GM21528 (cell line): ENCODE measurements around the gene PCSK5.

Experiments
- ATAC-seq: cut with Tn5 transposase; IDR thresholded peaks from one replicate; pipeline ENCODE4 v1.9.1; 2021; ENCODE audit warnings: mild to moderate bottlenecking, moderate library complexity; ENCODE audit not compliant: unreplicated experiment, low FRiP score

PCSK5 gene

GRCh38 chr9:76371901-76372300 is 481.4 kb downstream of the PCSK5 start:
- no peak for ATAC-seq

- no peak for ATAC-seq
These were observed 481.9 kb downstream of the PCSK5 start for GRCh38 chr9:76372336-76372735.

DNA sequence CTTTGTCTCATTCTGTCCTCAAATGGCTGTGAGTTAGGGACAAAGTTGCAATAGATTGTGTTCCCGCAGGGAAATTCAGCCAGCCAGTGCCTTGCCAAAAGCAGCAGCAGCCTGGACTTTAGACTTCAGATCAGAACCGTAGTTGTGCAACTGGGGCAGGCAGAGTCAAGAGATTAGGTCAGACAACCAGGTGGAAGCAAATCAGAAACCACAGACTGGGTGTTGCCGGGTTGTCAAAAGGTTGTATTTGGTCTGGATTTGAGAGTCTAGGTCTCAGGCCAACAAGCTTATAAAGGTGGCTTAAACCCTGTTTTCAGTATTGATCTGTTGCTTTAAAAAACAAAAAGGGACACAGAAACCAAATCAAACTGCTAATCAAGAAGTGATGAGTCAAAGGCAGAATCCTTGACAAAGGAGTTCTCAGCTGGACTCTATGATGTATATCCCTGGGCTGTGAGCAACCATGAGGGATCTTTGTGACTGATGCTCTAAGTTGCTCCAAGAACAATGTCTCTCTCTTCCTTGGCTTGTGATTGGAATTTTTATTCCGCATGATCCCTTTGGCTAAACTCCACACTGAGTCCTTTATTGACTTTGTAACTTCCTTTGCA is 482.8 kb downstream of the PCSK5 start:
- ATAC-seq, result no peak

- no peak for ATAC-seq
These were observed 483.5 kb downstream of the PCSK5 start for GRCh38 chr9:76373784-76374474.

DNA sequence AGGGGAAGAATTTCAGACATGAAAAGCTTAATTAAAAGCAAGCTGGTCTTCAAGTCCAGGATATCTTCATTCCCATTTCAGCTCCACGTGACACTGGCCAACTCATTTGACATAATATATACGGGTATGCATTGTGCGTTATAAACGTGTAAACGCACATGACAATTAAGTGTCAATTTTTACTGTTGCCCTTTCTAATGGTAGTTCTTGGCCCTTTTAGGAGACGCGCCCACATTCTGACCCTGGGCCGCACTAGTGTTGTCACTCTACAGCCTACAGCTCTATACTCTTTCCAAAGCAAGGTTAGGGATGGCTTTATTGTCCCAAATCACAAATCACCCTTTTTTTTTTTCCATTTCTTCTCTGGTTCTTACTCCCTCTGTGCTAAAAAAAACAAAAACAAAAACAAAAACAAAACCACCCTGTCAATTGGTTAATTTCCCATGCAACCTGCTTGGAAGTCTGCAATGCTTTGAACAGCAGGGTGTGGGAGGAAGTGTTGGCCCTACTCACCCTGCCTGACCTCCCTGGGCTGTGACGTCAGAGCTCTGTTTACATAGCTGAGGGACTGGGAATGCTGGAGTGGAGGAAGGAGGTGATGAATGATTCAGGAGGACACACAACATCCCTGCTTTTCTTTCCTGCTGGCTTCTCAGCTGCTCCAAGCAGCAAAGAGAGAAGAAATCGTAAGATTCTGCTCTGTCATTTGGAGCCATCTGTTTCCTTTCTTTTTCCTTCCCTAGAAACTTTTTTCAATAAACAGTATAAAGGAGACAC is 484.5 kb downstream of the PCSK5 start:
- no peak for ATAC-seq

DNA sequence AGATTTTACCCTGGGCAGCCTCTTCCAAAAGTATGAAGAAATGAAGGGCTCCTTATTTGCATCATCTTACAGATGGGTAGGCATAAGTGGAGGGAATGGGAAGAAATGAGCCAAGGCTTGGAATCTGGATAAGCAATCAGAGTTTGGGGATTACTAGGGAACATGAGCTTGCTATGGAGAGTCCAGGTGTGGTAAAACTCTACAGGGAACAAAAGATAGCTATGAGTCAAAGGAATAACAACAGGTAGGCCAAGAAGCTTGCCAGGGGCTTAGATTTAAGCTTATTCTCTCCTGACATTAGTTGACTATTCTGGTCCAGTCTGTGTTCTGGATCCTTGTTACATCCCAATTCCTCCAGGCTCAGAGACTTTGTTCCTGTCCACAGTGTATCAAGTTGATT is 487.3 kb downstream of the PCSK5 start:
- no peak for ATAC-seq

DNA sequence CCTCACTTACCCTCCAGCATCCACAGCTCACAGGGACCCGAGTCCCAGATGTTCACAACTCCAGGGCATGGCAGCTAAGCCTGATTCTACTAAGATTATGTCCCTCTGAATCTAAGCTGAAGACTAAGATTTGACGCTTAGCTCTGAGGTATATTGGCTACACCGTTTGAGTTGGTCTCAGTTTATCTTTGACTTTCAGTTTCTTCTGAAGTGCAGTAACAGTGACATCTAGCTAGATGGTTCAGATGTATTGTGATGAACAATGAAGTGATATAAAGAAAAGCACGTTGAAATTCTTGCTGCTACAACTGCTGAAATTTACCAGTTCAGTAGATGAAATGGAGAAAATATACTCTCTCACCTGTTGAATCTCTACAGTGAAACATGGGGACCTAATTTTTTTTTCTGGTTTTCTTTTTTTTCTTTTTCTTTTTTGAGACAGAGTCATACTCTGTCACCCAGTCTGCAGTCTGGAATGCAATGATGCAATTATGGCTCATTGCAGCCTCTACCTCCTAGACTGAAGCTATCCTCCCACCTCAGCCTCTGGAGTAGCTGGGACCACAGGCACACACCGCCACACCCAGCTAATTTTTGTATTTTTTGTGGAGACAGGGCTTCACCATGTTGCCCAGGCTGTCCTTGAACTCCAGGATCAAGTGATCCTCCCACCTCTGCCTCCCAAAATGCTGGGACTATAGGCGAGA is 488.0 kb downstream of the PCSK5 start:
- no peak for ATAC-seq

GRCh38 chr9:76379494-76379893 is 489.0 kb downstream of the PCSK5 start:
- ATAC-seq, result no peak

- no peak for ATAC-seq
These were observed 500.2 kb downstream of the PCSK5 start for GRCh38 chr9:76390656-76391055.

GRCh38 chr9:76394195-76394959 is 503.9 kb downstream of the PCSK5 start, which contains the start of gene RFK:
TSS of gene RFK (minus strand) at chr9:76394426. CDS start at chr9:76394171, 255 bp downstream.
- peak; percentile 70 for ATAC-seq

- peak; percentile 58 for ATAC-seq
These were observed 504.4 kb downstream of the PCSK5 start for GRCh38 chr9:76394960-76395252.

GRCh38 chr9:76395381-76395780 is 504.9 kb downstream of the PCSK5 start:
- ATAC-seq, result no peak

DNA sequence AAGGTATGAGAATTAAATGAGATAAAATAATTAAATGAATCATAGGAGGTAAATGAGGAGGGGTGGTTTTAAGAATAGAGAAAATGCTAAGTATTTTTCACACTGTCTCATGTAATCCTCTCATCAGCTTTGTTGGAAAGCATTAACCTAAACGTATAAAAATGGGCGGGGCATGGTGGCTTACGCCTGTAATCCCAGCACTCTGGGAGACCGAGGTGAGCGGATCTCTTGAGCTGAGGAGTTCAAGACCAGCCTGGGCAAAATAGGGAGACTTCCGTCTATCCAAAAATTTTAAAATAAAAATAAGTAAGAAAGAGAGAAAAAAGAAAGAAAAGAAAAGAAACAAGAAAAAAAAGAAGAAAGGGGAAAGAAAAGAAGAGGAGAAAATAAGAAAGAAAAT is 505.7 kb downstream of the PCSK5 start:
- no peak for ATAC-seq

DNA sequence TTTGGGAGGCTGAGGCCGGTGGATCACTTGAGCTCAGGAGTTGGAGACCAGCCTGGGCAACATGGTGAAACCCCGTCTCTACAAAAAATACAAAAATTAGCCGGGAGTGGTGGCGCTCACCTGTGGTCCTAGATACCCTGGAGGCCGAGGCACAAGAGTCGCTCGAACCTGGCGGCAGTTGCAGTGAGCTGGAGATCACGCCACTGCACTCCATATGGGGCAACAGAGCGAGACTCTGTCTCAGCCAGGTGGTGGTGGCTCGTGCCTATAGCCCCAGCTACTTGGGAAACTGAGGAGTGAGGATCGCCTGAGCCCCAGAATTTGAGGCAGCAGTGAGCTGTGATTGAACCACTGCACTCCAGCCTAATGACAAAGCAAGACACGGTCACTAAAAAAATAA is 506.1 kb downstream of the PCSK5 start:
- ATAC-seq, result no peak

DNA sequence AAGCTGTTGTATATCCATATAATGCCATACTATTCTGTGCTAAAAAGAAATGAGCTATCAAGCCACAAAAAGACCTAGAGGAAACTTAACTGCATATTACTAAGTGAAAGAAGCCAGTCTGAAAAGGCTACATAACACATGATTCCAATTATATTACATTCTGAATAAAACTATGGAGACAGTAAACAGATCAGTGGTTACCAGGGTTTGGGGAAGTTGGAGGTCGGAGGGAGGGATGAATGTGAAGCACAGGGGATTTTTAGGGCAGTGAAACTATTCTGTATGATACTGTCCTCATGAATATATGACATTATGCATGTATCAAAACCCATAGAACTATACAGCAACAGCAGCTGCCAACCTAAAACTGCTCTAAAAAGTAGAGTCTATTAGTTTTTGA is 509.4 kb downstream of the PCSK5 start:
- no peak for ATAC-seq

DNA sequence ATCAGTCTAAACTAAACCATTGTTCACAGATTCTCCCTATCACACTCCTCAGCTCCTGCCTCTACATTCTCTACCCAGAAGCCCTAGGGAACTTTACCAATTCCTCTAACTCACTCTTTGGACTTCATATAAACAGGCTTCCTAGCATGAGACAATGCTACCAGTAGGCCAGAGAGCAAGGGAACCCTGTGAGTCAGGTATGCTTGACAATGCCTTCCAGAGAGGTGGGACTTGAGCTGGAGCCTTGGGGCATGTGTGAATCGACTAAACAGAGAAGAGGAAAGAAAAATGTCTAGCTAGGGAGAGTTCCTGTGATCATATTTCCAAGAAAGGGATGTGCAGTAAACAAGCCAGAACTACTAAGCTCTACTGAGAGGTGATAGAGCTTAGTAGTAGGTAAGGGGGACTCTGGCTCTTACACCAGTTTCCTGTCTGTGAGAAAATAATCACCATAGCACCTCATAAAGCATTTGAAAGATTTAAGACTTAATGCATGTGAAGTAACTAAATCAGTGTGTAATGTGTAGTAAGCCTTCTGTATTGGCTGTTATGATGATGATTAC is 510.1 kb downstream of the PCSK5 start:
- no peak for ATAC-seq

GRCh38 chr9:76401176-76401575 is 510.7 kb downstream of the PCSK5 start:
- ATAC-seq, result no peak

DNA sequence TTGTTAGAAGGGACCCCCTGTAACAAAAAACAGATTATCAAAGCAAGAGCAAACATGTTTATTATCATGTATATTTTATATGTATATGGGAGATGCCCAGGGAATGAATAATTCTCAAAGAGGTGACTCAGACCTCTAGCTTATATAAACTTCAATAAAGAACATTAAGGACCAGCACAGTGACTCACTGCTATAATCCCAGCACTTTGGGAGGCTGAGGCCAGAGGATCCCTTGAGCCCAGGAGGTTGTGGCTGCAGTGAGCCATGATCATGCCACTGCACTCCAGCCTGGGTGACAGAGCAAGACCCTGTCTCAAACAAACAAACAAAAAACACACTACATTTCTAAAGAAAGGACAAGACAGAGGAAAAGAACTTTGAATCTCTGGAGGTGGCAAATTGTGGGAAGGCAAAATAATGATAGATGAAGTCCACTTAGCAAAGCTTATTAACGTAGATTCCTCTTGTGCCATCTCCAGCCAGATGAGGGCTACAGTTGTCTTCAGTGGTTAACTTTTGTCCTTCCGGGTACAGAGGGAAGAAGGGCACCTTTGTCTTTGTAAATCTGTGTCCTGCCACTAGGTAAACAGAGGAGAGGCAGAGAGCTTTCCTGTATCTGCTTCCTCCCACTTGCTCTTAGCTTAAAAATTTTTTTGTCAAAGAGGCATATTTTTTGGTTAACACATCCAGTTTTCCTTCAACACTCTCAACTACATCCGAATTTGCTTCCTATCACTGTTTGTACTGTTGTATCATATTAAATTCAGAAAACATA is 511.3 kb downstream of the PCSK5 start:
- ATAC-seq, result no peak

DNA sequence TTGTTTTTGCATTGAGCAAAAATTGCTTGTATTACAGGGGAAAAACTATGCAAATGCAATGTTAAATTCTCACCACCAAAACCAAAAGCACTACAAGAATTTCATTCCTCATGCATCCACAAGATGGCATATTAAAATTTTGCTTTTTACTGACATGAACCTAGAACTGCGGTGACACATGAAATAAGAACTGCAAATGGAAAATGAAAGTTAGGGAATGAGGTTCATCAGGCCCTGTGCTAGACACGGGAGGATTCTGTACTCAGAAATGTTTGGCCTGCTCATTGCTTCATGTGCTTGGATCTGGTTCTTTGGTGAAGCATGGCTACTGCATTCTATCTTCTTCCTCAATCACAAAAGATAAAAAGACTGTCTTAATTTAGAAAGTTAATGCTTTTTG is 512.9 kb downstream of the PCSK5 start:
- ATAC-seq, result peak; percentile 72
